ENCODE data around the gene LCE1C.

DNA sequence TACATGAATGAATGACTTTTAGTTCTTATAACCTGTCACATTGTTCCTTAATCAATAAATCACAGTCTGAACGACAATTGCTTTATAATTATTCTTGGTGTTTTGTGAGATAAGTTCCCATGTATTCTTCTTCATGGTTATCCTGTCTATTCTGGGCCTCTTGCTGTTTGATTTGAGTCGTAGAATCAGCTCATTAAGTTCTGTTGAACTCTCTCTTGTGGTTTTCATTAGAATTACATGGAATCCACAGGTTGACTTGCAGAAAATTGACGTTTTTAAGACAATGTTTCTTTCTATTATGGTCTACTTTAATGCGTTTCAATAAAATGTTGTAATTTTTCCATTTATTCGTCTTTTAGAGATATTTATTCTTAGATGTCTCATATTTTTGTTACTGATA, 16.8 kb upstream of the LCE1C start:
- TF ChIP-seq YY1 (IDR thresholded peaks at IDR 0.05; ENCODE audit: low read depth, low read length) = no peak
- TF ChIP-seq, protein P1, sequence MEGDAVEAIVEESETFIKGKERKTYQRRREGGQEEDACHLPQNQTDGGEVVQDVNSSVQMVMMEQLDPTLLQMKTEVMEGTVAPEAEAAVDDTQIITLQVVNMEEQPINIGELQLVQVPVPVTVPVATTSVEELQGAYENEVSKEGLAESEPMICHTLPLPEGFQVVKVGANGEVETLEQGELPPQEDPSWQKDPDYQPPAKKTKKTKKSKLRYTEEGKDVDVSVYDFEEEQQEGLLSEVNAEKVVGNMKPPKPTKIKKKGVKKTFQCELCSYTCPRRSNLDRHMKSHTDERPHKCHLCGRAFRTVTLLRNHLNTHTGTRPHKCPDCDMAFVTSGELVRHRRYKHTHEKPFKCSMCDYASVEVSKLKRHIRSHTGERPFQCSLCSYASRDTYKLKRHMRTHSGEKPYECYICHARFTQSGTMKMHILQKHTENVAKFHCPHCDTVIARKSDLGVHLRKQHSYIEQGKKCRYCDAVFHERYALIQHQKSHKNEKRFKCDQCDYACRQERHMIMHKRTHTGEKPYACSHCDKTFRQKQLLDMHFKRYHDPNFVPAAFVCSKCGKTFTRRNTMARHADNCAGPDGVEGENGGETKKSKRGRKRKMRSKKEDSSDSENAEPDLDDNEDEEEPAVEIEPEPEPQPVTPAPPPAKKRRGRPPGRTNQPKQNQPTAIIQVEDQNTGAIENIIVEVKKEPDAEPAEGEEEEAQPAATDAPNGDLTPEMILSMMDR (IDR thresholded peaks at IDR 0.05; ENCODE audit: control extremely low read depth in 1 of 3, insufficient read depth in 1 of 3, low read depth in 1 of 3, low read length in 3 of 3) = no peak
- TF ChIP-seq RAD21 (IDR thresholded peaks at IDR 0.05 in 1 of 2, conservative IDR thresholded peaks at IDR 0.05 in 1 of 2; ENCODE audit: low read depth in 2 of 2, low read length in 2 of 2) = no peak
- TF ChIP-seq SIRT6 (IDR thresholded peaks at IDR 0.05; ENCODE audit: low read length) = no peak
- TF ChIP-seq TCF12 (IDR thresholded peaks at IDR 0.05; ENCODE audit: low read depth, low read length) = no peak
- TF ChIP-seq SP1 (IDR thresholded peaks at IDR 0.05; ENCODE audit: low read depth, low read length) = no peak
- no peak for TF ChIP-seq ATF2 (IDR thresholded peaks at IDR 0.05; ENCODE audit: low read length)
- no peak for TF ChIP-seq POLR2A (IDR thresholded peaks at IDR 0.05; ENCODE audit: control extremely low read depth in 1 of 2, low read depth in 2 of 2, low read length in 2 of 2)
- no peak for TF ChIP-seq ATF3 (IDR thresholded peaks at IDR 0.05; ENCODE audit: insufficient read depth, low read depth, low read length)
- no peak for TF ChIP-seq CHD1 (IDR thresholded peaks at IDR 0.05; ENCODE audit: low read depth, low read length)
- no peak for TF ChIP-seq CBX5 (IDR thresholded peaks at IDR 0.05; ENCODE audit: low read depth, low read length)
